ENCODE results near the gene RBM34. TPM values are rescaled to one million over a fixed set of nuclear protein-coding genes. Genes with fewer than 3 reads are reported as not detected.

RBM34 gene, protein sequence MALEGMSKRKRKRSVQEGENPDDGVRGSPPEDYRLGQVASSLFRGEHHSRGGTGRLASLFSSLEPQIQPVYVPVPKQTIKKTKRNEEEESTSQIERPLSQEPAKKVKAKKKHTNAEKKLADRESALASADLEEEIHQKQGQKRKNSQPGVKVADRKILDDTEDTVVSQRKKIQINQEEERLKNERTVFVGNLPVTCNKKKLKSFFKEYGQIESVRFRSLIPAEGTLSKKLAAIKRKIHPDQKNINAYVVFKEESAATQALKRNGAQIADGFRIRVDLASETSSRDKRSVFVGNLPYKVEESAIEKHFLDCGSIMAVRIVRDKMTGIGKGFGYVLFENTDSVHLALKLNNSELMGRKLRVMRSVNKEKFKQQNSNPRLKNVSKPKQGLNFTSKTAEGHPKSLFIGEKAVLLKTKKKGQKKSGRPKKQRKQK
- total RNA-seq, result 29.3 and 39.7 TPM in 2 replicates

DNA sequence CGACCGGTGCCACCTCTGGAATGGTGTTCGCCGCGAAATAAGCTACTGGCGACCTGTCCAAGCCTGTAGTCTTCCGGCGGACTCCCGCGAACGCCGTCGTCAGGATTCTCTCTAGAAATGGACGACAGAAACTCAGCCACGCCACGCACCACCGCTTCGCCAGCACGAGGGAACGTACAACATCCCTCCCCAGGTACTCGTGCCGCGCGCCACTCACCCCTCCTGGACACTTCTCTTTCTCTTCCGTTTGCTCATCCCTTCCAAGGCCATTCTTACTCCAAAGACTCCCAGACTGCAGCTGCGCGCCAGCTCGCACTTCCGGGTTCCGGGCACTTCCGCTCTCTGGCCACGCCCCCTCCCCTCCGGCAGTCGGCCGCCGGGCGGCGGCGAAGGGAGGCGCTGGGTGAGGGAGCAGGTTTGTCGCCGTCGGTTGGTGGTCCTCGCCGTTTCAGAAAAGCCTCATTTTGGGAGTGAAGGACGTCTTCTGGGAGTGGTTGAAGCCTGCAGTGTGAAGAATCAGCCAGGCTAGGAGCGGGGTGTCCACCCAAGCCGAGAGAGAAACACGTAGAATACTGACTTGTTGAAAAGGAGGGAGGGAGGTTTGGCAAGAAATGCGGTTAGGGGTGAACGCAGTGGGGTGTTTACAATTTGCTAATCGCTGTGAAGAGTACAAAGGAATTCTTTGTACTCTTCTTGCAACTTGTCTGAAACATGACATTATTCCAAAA, at the start of gene RBM34:
TSS of gene RBM34 (minus strand) at position 294 of the 728 bp plus-strand sequence. CDS start at position 270, 24 bp downstream.

DNA sequence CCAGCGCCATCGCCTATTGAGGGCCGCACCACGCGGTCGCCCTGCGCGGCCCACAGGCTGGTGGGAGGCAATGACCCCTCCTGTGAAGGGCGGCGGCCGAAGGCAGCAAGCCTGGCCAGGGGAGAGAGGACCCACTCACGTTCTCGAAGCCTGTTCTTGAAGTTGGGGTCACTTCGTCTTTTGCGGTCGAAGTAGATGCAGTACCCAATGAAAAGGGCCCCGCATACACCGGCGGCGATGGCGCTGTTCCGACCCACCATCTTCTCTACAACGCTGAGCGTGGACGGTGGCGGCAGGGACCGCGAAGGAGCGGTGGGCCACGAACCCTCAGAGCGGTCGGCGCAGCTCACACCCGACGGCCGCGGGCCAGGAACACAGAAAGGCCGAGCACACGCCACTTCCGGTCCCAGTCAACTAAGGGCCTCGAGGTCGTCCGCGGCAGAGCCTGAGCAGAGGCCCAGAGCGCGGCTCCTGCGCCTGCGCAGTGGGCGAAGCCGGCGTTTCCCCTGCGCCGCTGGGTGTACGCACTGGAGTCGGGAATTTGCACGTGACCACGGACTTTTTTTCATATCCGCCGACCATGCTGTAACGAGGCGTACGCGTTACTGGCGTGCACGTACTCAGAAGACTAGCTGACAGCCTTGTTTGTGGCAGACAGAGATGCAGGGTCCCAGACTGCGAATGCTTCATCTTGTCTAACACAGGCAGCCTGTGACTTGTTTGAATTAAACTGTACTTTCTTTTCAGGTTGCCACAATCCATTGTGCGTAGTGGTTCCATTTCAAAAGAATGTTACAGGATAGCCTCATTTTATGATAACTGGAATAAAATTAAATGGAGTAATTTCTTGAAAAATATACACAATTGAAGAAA, 32.4 kb downstream of the RBM34 start, which contains the start of gene TOMM20:
TSS of gene TOMM20 (minus strand) at position 382 of the 873 bp plus-strand sequence. CDS start at position 260, 122 bp downstream.

Other genes with a start within 250 kb of the RBM34 start
- 93.5 and 102 TPM in 2 replicates for gene TOMM20, start 32.4 kb downstream of the RBM34 start, total RNA-seq
- 5.8 and 6.4 TPM in 2 replicates for gene ARID4B, start 166.9 kb upstream of the RBM34 start, total RNA-seq
- gene GGPS1, start 167.3 kb upstream of the RBM34 start, total RNA-seq, result 14.0 and 15.3 TPM in 2 replicates
- 29.1 and 30.3 TPM in 2 replicates for gene TBCE, start 206.2 kb upstream of the RBM34 start, total RNA-seq

Data from bronchus fibroblast of lung (primary cell).